RWPE2 (cell line): ENCODE measurements around the gene SERPINB6.
"Not testable (repeated sequence)": the region's sequence is repeated elsewhere in the genome, so short reads cannot be mapped to it uniquely, and the experiment has no call there.

ENCODE experiments used
- ATAC-seq: fragments of 200-7000 bp; cut with Tn5 transposase; 3 replicates; pipeline ENCODE4 v1.9.1; 2021; ENCODE audit warnings: low read depth
- DNase-seq: peaks from one replicate; pipeline ENCODE4 v3.0.0-alpha.2; 2020; ENCODE audit warnings: low spot score
- H3K27ac ChIP-seq: fragments of 450-650 bp; 2 replicates; pipeline ENCODE4 v1.5.1; 2017; ENCODE audit warnings: mild to moderate bottlenecking; ENCODE audit not compliant: poor library complexity, severe bottlenecking
- H3K27me3 ChIP-seq: fragments of 250-450 bp; sonication (Bioruptor Pico); 2 replicates; pipeline ENCODE4 v1.5.1; 2021; ENCODE audit warnings: mild to moderate bottlenecking, moderate library complexity; ENCODE audit not compliant: insufficient read depth, poor library complexity, severe bottlenecking
- H3K36me3 ChIP-seq: fragments of 250-450 bp; sonication (Bioruptor Pico); 2 replicates; pipeline ENCODE4 v1.5.1; 2020; ENCODE audit warnings: low read depth, mild to moderate bottlenecking, moderate library complexity
- H3K4me1 ChIP-seq: fragments of 250-450 bp; sonication (Bioruptor Pico); 2 replicates; pipeline ENCODE4 v1.5.1; 2021; ENCODE audit warnings: mild to moderate bottlenecking, moderate library complexity; ENCODE audit not compliant: insufficient read depth, poor library complexity, severe bottlenecking
- H3K4me3 ChIP-seq: fragments of 250-450 bp; sonication (Bioruptor Pico); 2 replicates; pipeline ENCODE4 v1.5.1; 2021; ENCODE audit warnings: mild to moderate bottlenecking, moderate library complexity; ENCODE audit not compliant: severe bottlenecking
- H3K9me3 ChIP-seq: fragments of 250-450 bp; sonication (Bioruptor Pico); 2 replicates; pipeline ENCODE4 v1.5.1; 2021; ENCODE audit warnings: mild to moderate bottlenecking, moderate library complexity; ENCODE audit not compliant: severe bottlenecking
- CTCF ChIP-seq: fragments of 450-650 bp; IDR thresholded peaks from one replicate; pipeline ENCODE4 v1.5.1; 2017; ENCODE audit warnings: mild to moderate bottlenecking, moderate library complexity; ENCODE audit not compliant: poor library complexity, severe bottlenecking

SERPINB6 gene

GRCh38 chr6:2938004-2938631 is 33.2 kb downstream of the SERPINB6 start:
- no peaks in the 10 kb centered on the region for H3K36me3 ChIP-seq
- H3K4me3 ChIP-seq: no peak overlapping the region
- ATAC-seq (no peak), DNase-seq (no peak)
- no peaks in the 10 kb centered on the region for H3K27me3 ChIP-seq
- H3K9me3 ChIP-seq: no peaks in the 10 kb centered on the region
- H3K4me1 ChIP-seq: no peaks in the 10 kb centered on the region
- H3K27ac ChIP-seq: no peak overlapping the region
- TF ChIP-seq CTCF: no peak

GRCh38 chr6:2937627-2938003 is 33.8 kb downstream of the SERPINB6 start:
- H3K27ac ChIP-seq: no peak overlapping the region
- no peak for ATAC-seq
- TF ChIP-seq CTCF: no peak
- DNase-seq: no peak
- H3K9me3 ChIP-seq: no peaks in the 10 kb centered on the region
- no peak overlapping the region for H3K4me3 ChIP-seq
- H3K27me3 ChIP-seq: no peaks in the 10 kb centered on the region
- H3K4me1 ChIP-seq: no peaks in the 10 kb centered on the region
- H3K36me3 ChIP-seq: no peaks in the 10 kb centered on the region

GRCh38 chr6:2935566-2936291 is 35.6 kb downstream of the SERPINB6 start:
- Histone ChIP-seq H3K4me3 (no peak overlapping the region), H3K27me3 (no peaks in the 10 kb centered on the region), H3K36me3 (no peaks in the 10 kb centered on the region), H3K4me1 (no peaks in the 10 kb centered on the region), H3K9me3 (no peaks in the 10 kb centered on the region), H3K27ac (no peak overlapping the region)
- no peak for DNase-seq
- TF ChIP-seq CTCF: no peak
- no peak for ATAC-seq

- TF ChIP-seq CTCF: no peak
- DNase-seq: no peak
- Histone ChIP-seq H3K4me3 (no peak overlapping the region), H3K9me3 (no peaks in the 10 kb centered on the region), H3K4me1 (no peaks in the 10 kb centered on the region), H3K36me3 (no peaks in the 10 kb centered on the region), H3K27me3 (no peaks in the 10 kb centered on the region), H3K27ac (no peak overlapping the region)
- no peak for ATAC-seq
Measured at GRCh38 chr6:2934057-2934456, 37.3 kb downstream of the SERPINB6 start.

GRCh38 chr6:2932911-2933310 is 38.5 kb downstream of the SERPINB6 start:
- not testable (repeated sequence) for ATAC-seq, H3K4me3 ChIP-seq, H3K9me3 ChIP-seq, H3K27ac ChIP-seq, H3K36me3 ChIP-seq, H3K4me1 ChIP-seq, H3K27me3 ChIP-seq, DNase-seq
